Measurements from ENCODE around the gene ZZZ3.
"Not testable (repeated sequence)": the region's sequence is repeated elsewhere in the genome, so short reads cannot be mapped to it uniquely, and the experiment has no call there.

Gene ZZZ3

DNA sequence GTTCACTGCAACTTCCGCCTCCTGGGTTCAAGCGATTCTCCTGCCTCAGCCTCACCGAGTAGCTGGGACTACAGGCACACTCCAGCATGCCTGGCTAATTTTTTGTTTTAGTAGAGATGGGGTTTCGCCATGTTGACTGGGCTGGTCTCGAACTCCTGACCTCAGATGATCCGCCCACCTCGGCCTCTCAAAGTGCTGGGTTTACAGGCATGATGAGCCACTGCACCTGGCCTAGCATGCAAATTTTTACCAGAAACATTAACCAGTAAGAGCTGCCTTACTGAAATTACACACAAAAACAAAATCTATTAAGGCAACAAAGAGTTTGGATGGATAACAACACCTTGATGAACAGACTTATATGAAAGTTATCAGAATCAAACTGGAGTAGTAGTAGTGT, 12.1 kb downstream of the ZZZ3 start:
- DNase-seq (ENCODE audit: low spot score), result no peak

DNA sequence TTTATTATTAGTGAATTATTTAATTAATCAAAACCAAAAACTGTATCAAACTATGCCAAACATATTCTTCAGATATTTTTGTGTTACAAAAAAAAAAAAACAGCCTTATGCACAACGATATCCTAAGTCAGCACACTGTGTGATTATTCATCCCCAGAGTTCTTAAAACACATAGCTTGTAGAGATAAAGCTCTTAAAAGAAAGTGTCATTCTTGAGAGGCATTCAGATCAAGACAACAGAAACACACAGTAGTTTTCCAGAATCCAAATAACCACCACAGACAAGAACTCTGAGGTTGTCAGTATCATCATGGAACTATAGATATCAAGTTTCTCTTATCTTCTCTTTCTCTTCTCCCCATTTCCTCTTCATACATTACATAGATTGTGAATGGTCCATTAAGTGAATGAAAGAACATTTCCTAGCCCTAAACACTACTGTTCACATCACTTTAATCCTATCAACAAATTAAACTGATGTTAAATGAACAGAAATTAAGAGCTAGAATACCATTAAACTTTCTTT, 13.5 kb downstream of the ZZZ3 start:
- DNase-seq (ENCODE audit: low spot score), result no peak

DNA sequence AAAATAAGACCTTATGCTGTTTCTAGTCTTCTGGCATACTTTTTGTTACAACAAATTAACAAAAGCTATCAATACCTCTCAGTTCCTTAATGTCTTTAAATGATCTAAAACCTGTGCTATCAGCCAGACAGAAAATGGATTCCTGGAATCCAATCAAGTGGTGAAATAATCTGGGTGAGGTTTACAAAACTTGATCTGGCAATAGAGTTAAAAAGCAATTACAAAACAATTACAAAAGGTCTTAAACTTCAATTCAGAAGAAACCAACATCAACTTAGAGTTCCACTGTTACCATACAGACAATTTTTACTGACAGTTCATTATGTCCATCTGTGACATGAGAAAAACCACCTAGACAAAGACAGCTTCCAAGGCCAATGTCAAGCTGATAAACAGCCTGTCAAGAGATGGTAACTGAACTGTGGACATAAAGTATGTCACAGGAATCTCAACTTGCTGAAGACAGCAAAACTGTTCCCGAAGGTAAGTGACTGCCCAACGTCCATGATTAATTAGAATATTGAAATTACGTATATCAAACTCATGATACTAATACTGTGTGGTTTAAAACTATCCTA, 17.4 kb downstream of the ZZZ3 start:
- DNase-seq (ENCODE audit: low spot score), result no peak

DNA sequence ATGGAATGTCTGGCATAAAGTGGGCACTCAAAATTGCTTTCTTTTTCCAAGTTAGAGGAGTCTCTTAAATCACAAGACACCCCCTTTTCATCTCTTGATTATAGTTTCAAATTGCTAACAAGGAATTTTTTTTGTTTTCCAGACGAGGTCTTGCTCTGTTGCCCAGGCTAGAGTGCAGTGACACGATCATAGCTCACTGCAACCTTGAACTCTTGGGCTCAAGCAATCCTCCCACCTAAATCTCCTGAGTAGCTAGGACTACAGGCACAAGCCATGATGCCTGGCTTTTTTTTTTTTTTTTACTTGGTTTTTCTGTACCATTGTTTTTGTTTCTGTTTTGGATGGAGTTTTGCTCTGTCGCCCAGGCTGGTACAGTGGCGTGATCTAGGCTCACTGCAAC, 20.8 kb downstream of the ZZZ3 start:
- no peak for DNase-seq (ENCODE audit: low spot score)

DNA sequence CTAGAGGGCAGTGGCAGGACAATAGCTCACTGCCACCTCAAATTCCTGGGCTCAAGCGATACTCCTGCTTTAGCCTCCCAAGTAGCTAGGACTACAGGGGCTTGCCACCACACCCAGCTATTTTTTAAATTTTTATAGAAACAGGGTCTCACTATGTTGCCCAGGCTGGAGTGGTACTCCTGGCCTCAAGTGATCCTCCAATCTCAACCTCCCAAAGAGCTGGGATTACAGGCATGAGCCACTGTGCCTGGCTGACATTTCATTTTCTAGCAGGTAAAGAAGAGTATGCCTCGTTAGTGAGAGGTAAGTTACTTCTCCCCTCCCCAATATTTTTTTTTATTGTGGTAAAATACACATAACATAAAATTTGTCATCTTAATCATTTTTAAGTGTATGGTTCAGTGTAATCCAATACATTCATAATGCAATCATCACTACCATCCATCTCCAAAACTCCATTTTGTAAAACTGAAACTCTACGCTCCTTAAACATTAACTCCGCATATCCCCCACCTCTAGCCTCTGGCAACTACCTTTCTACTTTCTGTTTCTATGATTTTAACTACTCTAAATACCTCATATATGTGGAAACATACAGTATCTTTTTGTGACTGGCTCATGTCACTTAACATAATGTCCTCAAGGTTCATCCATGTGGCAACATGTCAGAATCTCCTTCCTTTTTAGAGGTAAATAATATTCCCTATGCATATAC, 22.4 kb downstream of the ZZZ3 start:
- no peak for DNase-seq (ENCODE audit: low spot score)

DNA sequence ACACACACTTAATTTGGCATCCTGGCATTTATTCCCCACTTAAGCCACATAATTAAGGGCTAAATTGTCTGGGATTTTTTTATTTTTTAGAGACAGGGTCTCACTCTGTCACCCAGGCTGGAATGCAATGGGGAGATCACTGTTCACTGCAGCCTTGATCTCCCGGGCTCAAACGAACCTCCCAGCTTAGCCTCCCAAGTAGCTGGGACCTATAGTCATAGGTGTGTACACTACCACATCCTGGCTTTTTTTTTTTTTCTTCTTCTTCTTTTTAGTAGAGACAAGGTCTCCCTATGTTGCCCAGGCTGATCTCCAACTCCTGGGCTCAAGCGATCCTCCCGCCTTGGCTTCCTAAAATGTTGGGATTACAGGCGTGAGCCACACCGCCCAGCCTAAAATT, 24.2 kb downstream of the ZZZ3 start:
- DNase-seq (ENCODE audit: low spot score), result no peak

DNA sequence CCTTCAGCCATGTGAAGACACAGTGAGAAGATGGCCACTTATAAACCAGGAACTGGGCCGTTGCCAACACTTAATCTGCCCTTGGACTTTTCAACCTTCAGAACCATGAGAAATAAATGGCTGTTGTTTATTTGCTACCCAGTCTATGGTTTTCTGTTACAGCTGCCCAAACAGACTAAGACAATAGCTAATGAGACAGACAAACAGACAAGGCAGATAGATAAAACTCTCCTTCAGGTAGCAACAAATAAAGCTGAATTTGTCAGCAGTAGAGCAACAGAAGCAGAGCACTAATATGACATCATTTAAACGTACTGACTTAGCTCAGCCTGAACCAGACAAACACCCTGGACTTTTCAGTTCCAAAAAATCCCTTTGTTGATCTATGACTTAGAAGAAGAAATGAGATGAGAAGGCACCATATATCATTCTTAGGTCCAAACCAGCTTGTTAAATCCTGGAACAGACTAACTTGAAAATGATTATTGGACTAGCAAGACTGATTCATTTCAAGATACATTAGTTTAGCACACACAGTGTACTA, 27.0 kb downstream of the ZZZ3 start:
- no peak for DNase-seq (ENCODE audit: low spot score)

DNA sequence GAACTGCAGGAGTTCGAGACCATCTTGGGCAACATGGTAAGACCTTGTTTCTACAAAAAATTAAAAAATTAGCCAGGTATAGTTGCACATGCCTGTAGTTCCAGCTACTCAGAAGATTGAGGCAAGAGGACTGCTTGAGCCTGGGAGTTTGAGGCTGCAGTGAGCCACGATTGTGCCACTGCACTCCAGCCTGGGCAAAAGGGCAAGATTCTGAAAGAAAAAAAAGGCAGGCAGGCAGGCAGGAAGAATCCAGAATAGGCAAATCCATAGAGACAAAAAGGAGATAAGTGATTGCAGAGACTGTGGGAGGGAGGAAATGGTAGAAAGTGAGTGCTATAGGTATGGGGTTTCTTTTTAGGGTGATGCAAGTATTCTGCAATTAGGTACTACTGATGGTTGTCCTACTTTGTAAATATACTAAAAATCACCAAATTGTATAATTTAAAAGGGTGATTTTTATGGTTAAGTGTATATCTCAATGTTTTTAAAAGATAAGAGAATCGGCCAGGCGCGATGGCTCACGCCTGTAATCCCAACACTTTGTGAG, 29.4 kb downstream of the ZZZ3 start:
- DNase-seq (ENCODE audit: low spot score), result no peak

DNA sequence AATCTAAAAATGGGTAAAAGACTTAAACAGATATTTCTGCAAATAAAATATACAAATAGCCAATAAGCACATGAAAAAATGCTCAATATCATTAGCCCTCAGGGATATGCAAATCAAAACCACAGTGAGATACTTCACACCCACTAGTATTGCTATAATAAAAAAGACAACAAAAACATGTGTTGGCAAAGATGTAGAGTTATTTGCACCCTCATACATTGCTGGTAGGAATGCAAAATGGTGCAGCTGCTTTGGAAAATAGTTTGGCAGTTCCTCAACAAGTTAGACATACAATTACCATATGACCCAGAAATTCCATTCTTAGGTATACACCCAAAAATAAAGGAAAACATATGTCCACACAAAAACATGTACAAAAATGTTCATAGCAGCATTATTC, 30.2 kb downstream of the ZZZ3 start:
- DNase-seq (ENCODE audit: low spot score), result no peak

DNA sequence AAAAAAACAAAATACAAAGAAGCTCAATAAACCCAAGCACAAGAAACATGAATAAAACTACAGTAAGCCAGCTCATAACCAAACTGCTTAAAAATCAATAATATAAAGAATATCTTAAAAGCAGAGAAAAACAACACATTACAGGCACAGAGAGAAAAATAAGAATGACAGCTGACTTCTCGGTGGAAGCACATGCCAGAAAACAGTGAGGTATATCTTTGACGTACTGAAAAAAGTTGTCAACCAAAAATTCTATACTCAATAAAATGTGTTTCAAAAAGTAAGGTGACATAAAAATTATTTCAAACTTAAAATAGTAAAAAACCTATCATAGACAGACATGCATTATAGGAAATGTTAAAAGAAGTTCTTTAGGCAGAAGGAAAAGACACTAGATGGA, 33.3 kb downstream of the ZZZ3 start:
- no peak for DNase-seq (ENCODE audit: low spot score)

DNA sequence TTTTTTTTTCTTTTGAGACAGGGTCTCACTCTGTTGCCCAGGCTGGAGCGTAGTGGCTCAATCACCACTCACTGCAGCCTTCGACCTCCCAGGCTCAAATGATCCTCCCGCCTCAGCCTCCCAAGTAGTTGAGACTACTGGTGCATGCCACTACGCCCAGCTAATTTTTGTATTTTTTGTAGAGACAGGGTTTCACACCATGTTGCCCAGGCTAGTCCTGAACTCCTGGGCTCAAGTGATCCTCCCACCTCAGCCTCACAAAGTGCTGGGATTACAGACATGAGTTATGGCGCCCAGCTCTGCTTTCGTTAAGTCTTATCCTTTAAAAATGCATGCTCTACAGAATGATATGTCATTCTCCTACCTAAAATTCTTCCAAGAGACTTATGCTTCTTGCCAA, 36.2 kb downstream of the ZZZ3 start:
- DNase-seq (ENCODE audit: low spot score), result not testable (repeated sequence)

DNA sequence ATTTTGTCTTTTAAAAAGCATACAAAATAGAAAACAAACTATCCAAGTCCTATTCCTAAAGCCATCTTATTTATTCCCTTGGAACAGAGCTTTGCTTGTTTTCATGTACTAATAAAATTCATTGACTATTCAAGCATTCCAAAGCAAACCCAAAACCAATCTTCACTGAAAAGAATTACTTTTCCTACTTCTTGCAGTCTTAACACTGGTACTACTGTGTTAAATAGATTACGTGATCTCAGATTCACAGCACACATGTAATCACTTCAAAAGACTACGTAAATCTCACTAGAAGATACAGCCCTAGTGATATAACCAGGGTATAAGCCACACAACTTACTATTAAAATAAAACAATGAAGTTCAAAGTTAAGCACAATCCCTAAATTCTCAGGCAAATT, 39.0 kb downstream of the ZZZ3 start:
- peak; percentile 67 for DNase-seq (ENCODE audit: low spot score)

DNA sequence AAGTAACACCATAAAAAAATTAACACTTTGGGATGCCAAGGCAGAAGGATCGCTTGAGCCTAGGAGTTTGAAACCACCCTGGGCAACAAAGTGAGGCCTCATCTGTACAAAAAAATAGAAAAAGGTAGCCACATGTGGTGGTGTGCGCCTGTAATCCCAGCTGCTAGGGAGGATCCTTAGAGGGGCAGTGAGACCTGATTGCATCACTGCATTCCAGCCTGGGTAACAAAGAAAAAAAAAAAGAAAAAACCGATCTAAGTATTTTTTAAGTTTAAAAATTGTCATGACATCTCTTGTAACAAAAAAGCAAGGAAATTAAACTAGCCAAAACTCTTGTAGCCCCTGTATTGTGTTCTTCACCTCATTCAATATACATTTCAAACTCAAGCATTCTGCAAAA, 39.5 kb downstream of the ZZZ3 start:
- DNase-seq (ENCODE audit: low spot score), result no peak

DNA sequence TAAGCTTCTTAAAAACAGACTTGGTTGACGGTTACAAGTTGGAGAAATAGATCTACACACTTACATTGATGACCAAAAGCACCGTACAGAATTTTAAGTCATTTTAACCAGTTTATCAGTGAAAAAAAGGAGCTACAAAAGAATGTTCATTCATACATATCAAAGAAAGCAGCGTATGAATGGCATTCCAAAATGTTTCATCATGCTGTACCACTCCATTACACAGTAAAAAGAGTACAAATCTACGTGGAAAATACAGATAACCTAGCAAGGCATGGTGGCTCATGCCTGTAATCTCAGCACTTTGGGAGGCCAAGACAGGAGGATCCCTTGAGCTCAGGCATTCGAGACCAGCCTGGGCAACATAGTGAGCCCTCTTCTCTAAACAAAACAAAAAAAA, 40.3 kb downstream of the ZZZ3 start:
- DNase-seq (ENCODE audit: low spot score), result no peak

DNA sequence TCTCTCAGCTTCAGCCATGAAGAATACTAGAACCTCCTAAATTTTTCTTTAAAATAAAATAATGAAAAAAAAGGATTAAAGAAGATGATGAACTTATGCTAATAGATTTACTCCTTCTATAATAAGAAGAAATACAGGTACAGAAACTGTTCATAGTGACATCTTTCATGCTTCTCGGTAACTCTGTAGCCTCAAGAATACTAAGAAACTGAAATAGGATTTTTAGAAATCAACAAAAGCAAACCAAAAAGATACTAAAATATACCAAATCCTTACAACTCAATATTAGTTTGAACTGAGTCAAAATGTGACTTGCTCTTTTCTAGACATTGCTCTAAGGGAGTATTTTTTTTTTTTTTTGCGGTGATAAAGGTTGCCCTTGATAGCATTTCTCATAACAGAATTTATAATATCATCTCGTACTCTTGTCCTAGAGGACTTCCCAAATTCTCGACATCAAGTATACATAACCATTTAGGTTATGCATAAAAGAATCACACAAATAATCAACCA, 42.8 kb downstream of the ZZZ3 start:
- DNase-seq (ENCODE audit: low spot score), result no peak

DNA sequence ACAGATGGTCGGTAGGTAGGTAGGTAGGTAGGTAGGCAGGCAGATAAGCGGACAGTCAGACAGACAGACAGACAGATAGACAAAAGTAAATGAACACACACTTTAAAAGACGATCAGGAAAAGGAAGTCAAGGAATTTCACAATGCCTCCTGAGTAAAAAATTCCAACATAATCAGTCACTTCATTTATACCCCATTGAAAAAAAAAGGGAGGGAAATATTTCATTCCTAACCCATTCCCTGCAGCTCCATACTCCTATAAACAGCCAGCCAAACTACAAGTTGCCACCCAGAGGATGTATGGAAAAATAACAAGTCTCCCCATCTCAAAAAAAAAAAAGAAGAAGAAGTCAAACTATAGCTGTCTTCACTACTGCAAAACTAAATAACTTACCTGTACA, 43.4 kb downstream of the ZZZ3 start:
- DNase-seq (ENCODE audit: low spot score), result peak; percentile 13

DNA sequence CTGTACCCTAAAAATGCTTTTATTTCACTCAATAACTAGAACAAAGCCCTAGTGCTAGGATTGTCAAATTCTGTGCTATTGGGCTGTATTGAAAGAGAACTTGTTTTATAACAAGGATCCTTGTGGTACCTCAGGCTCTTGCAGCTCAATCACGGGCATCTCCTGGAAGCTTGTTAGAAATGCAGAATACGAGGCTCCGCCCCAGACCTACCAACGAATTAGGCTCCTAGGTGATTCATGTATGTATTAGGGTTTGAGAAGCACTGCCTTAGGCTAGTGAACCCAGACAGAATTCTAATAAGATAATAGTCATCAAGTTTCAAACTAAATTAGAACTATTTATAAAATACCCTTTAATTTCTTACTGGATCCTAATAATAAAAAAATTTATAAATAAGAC, 45.6 kb downstream of the ZZZ3 start:
- DNase-seq (ENCODE audit: low spot score), result no peak

Measured in COLO829 (cell line).